ENCODE data around the gene PLG.
"Not testable (repeated sequence)": the region's sequence is repeated elsewhere in the genome, so short reads cannot be mapped to it uniquely, and the experiment has no call there.

Gene PLG

GRCh38 chr6:160701918-160702680, at the start of gene PLG:
TSS of gene PLG (plus strand) at chr6:160702244. CDS start at chr6:160702305, 61 bp downstream.
- H3K9me3 ChIP-seq (ENCODE audit: control insufficient read depth, insufficient read depth, low read depth, low read length); CTCF ChIA-PET; H3K27ac ChIP-seq (ENCODE audit: extremely low read depth, low read depth, low read length); POLR2A ChIA-PET; H3K4me3 ChIP-seq (ENCODE audit: low read depth, low read length); H3K36me3 ChIP-seq (ENCODE audit: control insufficient read depth in 2 of 2, insufficient read depth in 1 of 2, low read length in 2 of 2); H3K4me1 ChIP-seq (ENCODE audit: control insufficient read depth, insufficient read depth, low read length): not testable (repeated sequence)

GRCh38 chr6:160659562-160659961, 42.5 kb upstream of the PLG start:
- POLR2A ChIA-PET: no interaction called here
- H3K9me3 ChIP-seq (ENCODE audit: control insufficient read depth, insufficient read depth, low read depth, low read length): no peaks in the 10 kb centered on the region
- CTCF ChIA-PET: interaction anchor here (1.2 kb wide), 1 partner anchor 8 kb away, joined by 3 read pairs; no protein-coding TSS in a partner anchor

GRCh38 chr6:160661216-160661615, 40.8 kb upstream of the PLG start:
- POLR2A ChIA-PET: no interaction called here
- no peaks in the 10 kb centered on the region for H3K9me3 ChIP-seq (ENCODE audit: control insufficient read depth, insufficient read depth, low read depth, low read length)
- TF ChIP-seq ZSCAN18 (tag by site-specific recombination; IDR thresholded peaks at IDR 0.05) (no peak), PRDM6 (tag by site-specific recombination; IDR thresholded peaks at IDR 0.05) (no peak), ZBTB7A (tag by site-specific recombination; IDR thresholded peaks at IDR 0.05; ENCODE audit: low read depth) (no peak), ZBTB49 (tag by site-specific recombination; IDR thresholded peaks at IDR 0.05; ENCODE audit: low read depth) (no peak), ZSCAN23 (tag by site-specific recombination; IDR thresholded peaks at IDR 0.05) (no peak), KLF7 (tag by site-specific recombination; IDR thresholded peaks at IDR 0.05; ENCODE audit: borderline replicate concordance) (no peak), PRDM10 (tag by site-specific recombination; IDR thresholded peaks at IDR 0.05) (no peak), ZFHX2 (tag by site-specific recombination; conservative IDR thresholded peaks at IDR 0.05) (no peak), KLF1 (tag by site-specific recombination; IDR thresholded peaks at IDR 0.05) (no peak), HOXC10 (CRISPR knock-in tag; IDR thresholded peaks at IDR 0.05) (no peak), ZFP3 (tag by site-specific recombination; IDR thresholded peaks at IDR 0.05; ENCODE audit: low read depth) (no peak), ZFP37 (tag by site-specific recombination; IDR thresholded peaks at IDR 0.05) (no peak)
- CTCF ChIA-PET: no interaction called here
- H3K27ac ChIP-seq (ENCODE audit: extremely low read depth, low read depth, low read length): no peak overlapping the region
- H3K36me3 ChIP-seq (ENCODE audit: control insufficient read depth in 2 of 2, insufficient read depth in 1 of 2, low read length in 2 of 2): no peaks in the 10 kb centered on the region
- no peaks in the 10 kb centered on the region for H3K4me1 ChIP-seq (ENCODE audit: control insufficient read depth, insufficient read depth, low read length)
- no peak overlapping the region for H3K4me3 ChIP-seq (ENCODE audit: low read depth, low read length)

More at GRCh38 chr6:160659562-160659961, 42.5 kb upstream of the PLG start:
- no peak for TF ChIP-seq ZNF530 (tag by site-specific recombination; IDR thresholded peaks at IDR 0.05; ENCODE audit: low read depth)
- TF ChIP-seq TCF7L2 (IDR thresholded peaks at IDR 0.05; ENCODE audit: borderline replicate concordance, low read depth, low read length): no peak
- no peak for TF ChIP-seq ZNF626 (tag by site-specific recombination; IDR thresholded peaks at IDR 0.05)
- no peak for TF ChIP-seq BCL6B (tag by site-specific recombination; IDR thresholded peaks at IDR 0.05)
- no peak for TF ChIP-seq ZNF792 (tag by site-specific recombination; IDR thresholded peaks at IDR 0.05)
- no peak for TF ChIP-seq ZBTB1 (tag by site-specific recombination; IDR thresholded peaks at IDR 0.05)
- no peak for TF ChIP-seq BCL11B (tag by site-specific recombination; IDR thresholded peaks at IDR 0.05; ENCODE audit: low read depth)
- TF ChIP-seq HOXC10 (CRISPR knock-in tag; IDR thresholded peaks at IDR 0.05): no peak
- H3K4me1 ChIP-seq (ENCODE audit: control insufficient read depth, insufficient read depth, low read length): no peaks in the 10 kb centered on the region
- H3K36me3 ChIP-seq (ENCODE audit: control insufficient read depth in 2 of 2, insufficient read depth in 1 of 2, low read length in 2 of 2): no peaks in the 10 kb centered on the region
- no peak overlapping the region for H3K27ac ChIP-seq (ENCODE audit: extremely low read depth, low read depth, low read length)
- no peak overlapping the region for H3K4me3 ChIP-seq (ENCODE audit: low read depth, low read length)
